Neural progenitor cell (in vitro differentiated cells): ENCODE results near the gene GRIK5. TPM values are rescaled to one million over a fixed set of nuclear protein-coding genes. Genes with fewer than 3 reads are reported as not detected.
A peak's percentile ranks its signal among the peaks of the same experiment; 100 is the strongest.

Experiments used
- DNase-seq: peaks from one replicate; pipeline ENCODE4 v3.0.0-alpha.2; 2016; ENCODE audit warnings: low spot score
- H2AFZ ChIP-seq: fragments of 200-600 bp; sonication (generic); replicated peaks from 2 replicates; pipeline ENCODE4 v1.6.1; 2016; ENCODE audit warnings: antibody characterized with exemption
- H3F3A ChIP-seq: fragments of 200-600 bp; sonication (generic); 2 replicates; pipeline ENCODE4 v1.6.1; 2016; ENCODE audit warnings: antibody characterized with exemption, low read depth
- H3K27ac ChIP-seq: fragments of 200-600 bp; sonication (generic); 2 replicates; pipeline ENCODE4 v1.5.1; 2016; ENCODE audit warnings: mild to moderate bottlenecking
- H3K27me3 ChIP-seq: fragments of 200-600 bp; sonication (generic); 2 replicates; pipeline ENCODE4 v1.6.1; 2016; ENCODE audit warnings: mild to moderate bottlenecking, moderate library complexity
- H3K36me3 ChIP-seq: fragments of 200-600 bp; sonication (generic); 2 replicates; pipeline ENCODE4 v1.5.1; 2016
- H3K4me1 ChIP-seq: fragments of 200-600 bp; sonication (generic); 2 replicates; pipeline ENCODE4 v1.6.1; 2016; ENCODE audit warnings: mixed run types
- H3K4me2 ChIP-seq: fragments of 200-600 bp; sonication (generic); 2 replicates; pipeline ENCODE4 v1.6.1; 2016
- H3K4me3 ChIP-seq: fragments of 200-600 bp; sonication (generic); 2 replicates; pipeline ENCODE4 v1.5.1; 2016
- H3K79me2 ChIP-seq: fragments of 200-600 bp; sonication (generic); 2 replicates; pipeline ENCODE4 v1.6.1; 2016; ENCODE audit warnings: low read depth
- H3K9ac ChIP-seq: fragments of 200-600 bp; sonication (generic); 2 replicates; pipeline ENCODE4 v1.6.1; 2016
- H3K9me3 ChIP-seq: fragments of 200-600 bp; sonication (generic); 2 replicates; pipeline ENCODE4 v1.5.1; 2016; ENCODE audit warnings: low read depth
- H4K20me1 ChIP-seq: fragments of 200-600 bp; sonication (generic); 2 replicates; pipeline ENCODE4 v1.6.1; 2016; ENCODE audit warnings: low read depth
- H3K27ac Mint-ChIP-seq: 3 replicates; pipeline ENCODE4 v1.8.0; 2021; ENCODE audit warnings: mixed read lengths
- H3K27me3 Mint-ChIP-seq: 2 replicates; pipeline ENCODE4 v1.8.0; 2022; ENCODE audit warnings: low read depth, mild to moderate bottlenecking, inconsistent platforms, moderate library complexity, mixed read lengths; ENCODE audit not compliant: insufficient read depth
- H3K36me3 Mint-ChIP-seq: 3 replicates; pipeline ENCODE4 v1.8.0; 2021; ENCODE audit warnings: mixed read lengths
- H3K4me1 Mint-ChIP-seq: 3 replicates; pipeline ENCODE4 v1.8.0; 2021; ENCODE audit warnings: mixed read lengths
- H3K4me3 Mint-ChIP-seq: 3 replicates; pipeline ENCODE4 v1.8.0; 2021; ENCODE audit warnings: mild to moderate bottlenecking, moderate library complexity, mixed read lengths
- H3K9me3 Mint-ChIP-seq: 3 replicates; pipeline ENCODE4 v1.8.0; 2020; ENCODE audit warnings: mixed read lengths
- EZH2 ChIP-seq: fragments of 200-600 bp; sonication (generic); IDR thresholded peaks from 2 replicates; pipeline ENCODE4 v1.6.1; 2017; ENCODE audit warnings: antibody characterized with exemption, mild to moderate bottlenecking, moderate library complexity
- EZH2phosphoT487 ChIP-seq: fragments of 200-600 bp; sonication (generic); IDR thresholded peaks from 2 replicates; pipeline ENCODE4 v1.6.1; 2017; ENCODE audit warnings: antibody characterized with exemption
- total RNA-seq: library from RNA; depleted of rRNA; stranded (reverse); fragments of >200 nt; gene quantifications from 2 replicates; pipeline ENCODE4 v1.2.3, GENCODE V29; 2015; ENCODE audit warnings: low replicate concordance
- TF ChIP-seq, protein P1 (sequence below): fragments of 200-600 bp; sonication (generic); IDR thresholded peaks from 2 replicates; pipeline ENCODE4 v1.5.1; 2017; ENCODE audit warnings: antibody characterized with exemption, mild to moderate bottlenecking

Gene GRIK5
- total RNA-seq, 1 donor from 2014 or later, result 5.8 TPM

DNA sequence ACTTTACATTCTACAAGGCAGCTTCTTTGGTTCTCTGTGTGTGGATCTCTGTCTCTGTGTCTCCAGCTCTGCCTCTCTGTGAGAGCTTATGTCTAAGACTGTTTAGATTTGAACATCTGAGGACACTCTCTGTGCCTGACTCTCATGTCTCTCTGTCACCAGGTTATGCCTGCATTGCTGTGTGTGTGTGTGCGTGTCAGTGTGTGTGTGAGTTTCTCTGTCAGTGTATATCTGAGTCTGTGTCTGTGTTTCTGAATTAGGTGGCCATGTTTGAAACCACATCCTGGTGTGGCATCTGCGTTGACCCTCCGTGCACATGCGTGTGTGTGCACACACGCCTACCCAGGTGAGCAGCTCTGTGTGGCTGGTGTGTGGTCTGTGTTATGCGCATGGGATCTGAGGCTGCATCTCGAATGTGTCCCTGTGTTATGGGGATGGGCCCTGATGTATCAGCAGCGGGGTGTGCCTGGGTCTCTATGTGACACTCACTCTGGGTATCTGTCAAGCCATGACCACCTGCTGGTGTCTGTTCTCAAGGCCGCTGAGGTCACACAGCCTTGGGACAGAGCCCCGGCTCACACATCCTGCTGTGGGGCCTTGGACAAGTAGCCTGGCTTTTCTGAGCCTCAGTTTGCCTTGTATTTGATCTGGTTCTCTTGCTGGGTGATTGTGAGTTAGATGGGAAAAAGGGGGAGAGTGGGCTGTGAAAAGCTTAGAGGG is 82.7 kb downstream of the GRIK5 start:
- Histone ChIP-seq H4K20me1 (no peaks in the 10 kb centered on the region), H3K9me3 (no peaks in the 10 kb centered on the region), H3K4me2 (no peak overlapping the region), H3K9ac (no peak overlapping the region), H3F3A (no peaks in the 10 kb centered on the region), H3K27me3 (peaks cover 19% of the 10 kb centered on the region), H3K4me3 (no peak overlapping the region), H3K4me1 (no peaks in the 10 kb centered on the region), H2AFZ (no peak overlapping the region), H3K79me2 (no peaks in the 10 kb centered on the region), H3K36me3 (no peaks in the 10 kb centered on the region), H3K27ac (no peak overlapping the region)
- no peak overlapping the region for H3K27ac Mint-ChIP-seq
- H3K4me1 Mint-ChIP-seq, result no peaks in the 10 kb centered on the region
- no peak overlapping the region for H3K4me3 Mint-ChIP-seq
- DNase-seq, result no peak
- H3K36me3 Mint-ChIP-seq, result no peaks in the 10 kb centered on the region
- TF ChIP-seq EZH2phosphoT487 (no peak), EZH2 (no peak)
- TF ChIP-seq, protein P1, sequence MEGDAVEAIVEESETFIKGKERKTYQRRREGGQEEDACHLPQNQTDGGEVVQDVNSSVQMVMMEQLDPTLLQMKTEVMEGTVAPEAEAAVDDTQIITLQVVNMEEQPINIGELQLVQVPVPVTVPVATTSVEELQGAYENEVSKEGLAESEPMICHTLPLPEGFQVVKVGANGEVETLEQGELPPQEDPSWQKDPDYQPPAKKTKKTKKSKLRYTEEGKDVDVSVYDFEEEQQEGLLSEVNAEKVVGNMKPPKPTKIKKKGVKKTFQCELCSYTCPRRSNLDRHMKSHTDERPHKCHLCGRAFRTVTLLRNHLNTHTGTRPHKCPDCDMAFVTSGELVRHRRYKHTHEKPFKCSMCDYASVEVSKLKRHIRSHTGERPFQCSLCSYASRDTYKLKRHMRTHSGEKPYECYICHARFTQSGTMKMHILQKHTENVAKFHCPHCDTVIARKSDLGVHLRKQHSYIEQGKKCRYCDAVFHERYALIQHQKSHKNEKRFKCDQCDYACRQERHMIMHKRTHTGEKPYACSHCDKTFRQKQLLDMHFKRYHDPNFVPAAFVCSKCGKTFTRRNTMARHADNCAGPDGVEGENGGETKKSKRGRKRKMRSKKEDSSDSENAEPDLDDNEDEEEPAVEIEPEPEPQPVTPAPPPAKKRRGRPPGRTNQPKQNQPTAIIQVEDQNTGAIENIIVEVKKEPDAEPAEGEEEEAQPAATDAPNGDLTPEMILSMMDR, result no peak
- peaks cover under 1% of the 10 kb centered on the region for H3K27me3 Mint-ChIP-seq
- no peaks in the 10 kb centered on the region for H3K9me3 Mint-ChIP-seq

DNA sequence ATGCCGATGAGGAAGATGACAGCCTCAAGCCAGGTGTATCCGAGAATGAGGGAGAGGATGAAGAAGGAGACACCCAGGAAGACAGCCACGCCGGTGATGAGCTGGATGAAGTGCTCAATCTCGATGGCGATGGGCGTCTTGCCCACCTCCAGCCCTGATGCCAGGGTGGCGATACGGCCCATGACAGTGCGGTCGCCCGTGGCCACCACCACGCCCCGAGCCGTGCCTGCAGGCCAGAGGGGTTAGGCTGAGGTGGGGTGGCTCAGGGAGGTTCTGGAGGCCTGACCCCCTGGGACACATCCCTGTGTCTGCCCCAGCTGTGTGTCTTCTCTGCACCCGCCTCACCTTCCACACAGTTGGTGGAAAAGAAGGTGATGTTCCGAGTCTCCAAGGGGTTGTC is 85.0 kb downstream of the GRIK5 start:
- H3K4me1 ChIP-seq, result no peaks in the 10 kb centered on the region
- Mint-ChIP-seq H3K27me3 (peaks cover 2% of the 10 kb centered on the region), H3K36me3 (no peaks in the 10 kb centered on the region)

DNA sequence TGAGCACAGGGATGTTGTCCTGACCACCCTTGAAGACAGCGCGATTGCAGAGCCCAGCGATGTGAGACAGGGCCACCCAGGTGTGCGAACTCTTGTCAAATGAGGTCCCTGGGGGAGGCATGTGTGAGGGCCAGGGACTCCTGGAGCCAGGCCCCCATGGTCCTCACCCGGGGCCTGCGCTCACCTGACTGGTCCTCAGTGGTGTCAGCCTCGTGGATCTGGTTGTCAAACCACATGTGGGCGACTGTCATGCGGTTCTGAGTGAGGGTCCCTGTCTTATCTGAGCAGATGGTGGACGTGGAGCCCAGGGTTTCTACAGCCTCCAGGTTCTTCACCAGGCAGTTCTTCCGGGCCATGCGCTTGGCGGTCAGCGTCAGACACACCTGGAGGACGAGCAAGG is 88.3 kb downstream of the GRIK5 start:
- TF ChIP-seq EZH2 (no peak), EZH2phosphoT487 (no peak)
- TF ChIP-seq, protein P1, result no peak
- Histone ChIP-seq H3K4me3 (no peak overlapping the region), H2AFZ (no peak overlapping the region), H3K9me3 (no peaks in the 10 kb centered on the region), H3F3A (no peaks in the 10 kb centered on the region), H4K20me1 (no peaks in the 10 kb centered on the region), H3K9ac (no peak overlapping the region), H3K27ac (no peak overlapping the region), H3K4me1 (no peaks in the 10 kb centered on the region), H3K79me2 (no peaks in the 10 kb centered on the region), H3K36me3 (no peaks in the 10 kb centered on the region), H3K27me3 (no peaks in the 10 kb centered on the region), H3K4me2 (no peak overlapping the region)
- Mint-ChIP-seq H3K36me3 (no peaks in the 10 kb centered on the region), H3K27me3 (peaks cover 2% of the 10 kb centered on the region), H3K27ac (no peak overlapping the region), H3K4me3 (no peak overlapping the region), H3K4me1 (no peaks in the 10 kb centered on the region), H3K9me3 (no peaks in the 10 kb centered on the region)
- no peak for DNase-seq

More for the DNA sequence above, 85.0 kb downstream of the GRIK5 start:
- no peak overlapping the region for H3K4me3 ChIP-seq
- H3K4me2 ChIP-seq, result no peak overlapping the region
- H2AFZ ChIP-seq, result no peak overlapping the region
- H3F3A ChIP-seq, result no peaks in the 10 kb centered on the region
- peaks cover 4% of the 10 kb centered on the region for H3K27me3 ChIP-seq
- DNase-seq, result no peak
- TF ChIP-seq EZH2 (no peak), EZH2phosphoT487 (no peak)
- TF ChIP-seq, protein P1, result no peak
- no peak overlapping the region for H3K4me3 Mint-ChIP-seq
- H3K36me3 ChIP-seq, result no peaks in the 10 kb centered on the region
- no peaks in the 10 kb centered on the region for H3K79me2 ChIP-seq
- no peaks in the 10 kb centered on the region for H3K4me1 Mint-ChIP-seq
- H3K27ac Mint-ChIP-seq, result peak overlapping the region; percentile 53
- no peak overlapping the region for H3K27ac ChIP-seq
- no peak overlapping the region for H3K9ac ChIP-seq
- H4K20me1 ChIP-seq, result no peaks in the 10 kb centered on the region
- no peaks in the 10 kb centered on the region for H3K9me3 Mint-ChIP-seq
- no peaks in the 10 kb centered on the region for H3K9me3 ChIP-seq
